Measurements from ENCODE around the gene CCN2.
A peak's percentile ranks its signal among the peaks of the same experiment; 100 is the strongest.

CCN2 gene

GRCh38 chr6:131958095-131958494 lies 6.9 kb upstream of the CCN2 start:
- Histone ChIP-seq H3K36me3 (ENCODE audit: insufficient read depth, low read length) (no peaks in the 10 kb centered on the region), H3K4me3 (ENCODE audit: low read length) (no peak overlapping the region), H3K27me3 (ENCODE audit: insufficient read depth, low read length) (no peaks in the 10 kb centered on the region)

DNA sequence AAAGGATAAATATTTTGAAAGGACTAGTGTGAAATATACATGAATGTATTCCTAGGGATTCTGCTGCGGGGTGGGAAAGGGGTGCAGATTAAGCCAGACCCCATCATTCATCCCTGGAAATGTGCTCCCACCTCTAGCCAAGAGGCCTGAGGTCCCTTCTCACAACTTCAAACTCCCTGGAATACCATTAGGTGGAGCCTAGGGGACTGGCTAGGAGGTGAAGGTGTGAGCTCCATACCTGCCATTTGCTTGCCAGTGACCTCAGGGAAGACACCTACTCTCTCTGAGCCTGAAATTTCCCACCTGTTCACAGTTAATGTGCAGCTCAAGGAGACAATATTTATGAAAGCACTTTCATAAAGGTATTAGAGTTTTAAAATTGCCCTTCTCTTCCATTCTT lies 4.7 kb upstream of the CCN2 start:
- Histone ChIP-seq H3K4me1 (ENCODE audit: insufficient read depth, low read length) (peaks cover 40% of the 10 kb centered on the region), H2AFZ (ENCODE audit: low read depth, low read length) (no peak overlapping the region), H3K27me3 (ENCODE audit: insufficient read depth, low read length) (no peaks in the 10 kb centered on the region), H3K9me3 (ENCODE audit: low read length) (no peaks in the 10 kb centered on the region), H3K36me3 (ENCODE audit: insufficient read depth, low read length) (no peaks in the 10 kb centered on the region), H3K4me3 (ENCODE audit: low read length) (no peak overlapping the region)

More at GRCh38 chr6:131958095-131958494, 6.9 kb upstream of the CCN2 start:
- Histone ChIP-seq H3K4me1 (ENCODE audit: insufficient read depth, low read length) (peaks cover 24% of the 10 kb centered on the region), H2AFZ (ENCODE audit: low read depth, low read length) (no peak overlapping the region), H3K9me3 (ENCODE audit: low read length) (no peaks in the 10 kb centered on the region)

- Histone ChIP-seq H3K4me3 (ENCODE audit: low read length) (no peak overlapping the region), H3K9me3 (ENCODE audit: low read length) (no peaks in the 10 kb centered on the region), H3K27me3 (ENCODE audit: insufficient read depth, low read length) (no peaks in the 10 kb centered on the region), H3K4me1 (ENCODE audit: insufficient read depth, low read length) (peaks cover 40% of the 10 kb centered on the region), H2AFZ (ENCODE audit: low read depth, low read length) (no peak overlapping the region), H3K36me3 (ENCODE audit: insufficient read depth, low read length) (peaks cover 2% of the 10 kb centered on the region)
These were observed 4.0 kb upstream of the CCN2 start for GRCh38 chr6:131955192-131955591.

GRCh38 chr6:131954775-131955107 lies 3.6 kb upstream of the CCN2 start:
- peaks cover 6% of the 10 kb centered on the region for H3K36me3 ChIP-seq (ENCODE audit: insufficient read depth, low read length)
- no peak overlapping the region for H3K4me3 ChIP-seq (ENCODE audit: low read length)
- peaks cover 40% of the 10 kb centered on the region for H3K4me1 ChIP-seq (ENCODE audit: insufficient read depth, low read length)
- H3K27me3 ChIP-seq (ENCODE audit: insufficient read depth, low read length): no peaks in the 10 kb centered on the region
- no peak overlapping the region for H2AFZ ChIP-seq (ENCODE audit: low read depth, low read length)
- no peaks in the 10 kb centered on the region for H3K9me3 ChIP-seq (ENCODE audit: low read length)

GRCh38 chr6:131954059-131954774 lies 3.0 kb upstream of the CCN2 start:
- H2AFZ ChIP-seq (ENCODE audit: low read depth, low read length): no peak overlapping the region
- no peaks in the 10 kb centered on the region for H3K9me3 ChIP-seq (ENCODE audit: low read length)
- no peaks in the 10 kb centered on the region for H3K27me3 ChIP-seq (ENCODE audit: insufficient read depth, low read length)
- no peak overlapping the region for H3K4me3 ChIP-seq (ENCODE audit: low read length)
- H3K4me1 ChIP-seq (ENCODE audit: insufficient read depth, low read length): peaks cover 42% of the 10 kb centered on the region
- H3K36me3 ChIP-seq (ENCODE audit: insufficient read depth, low read length): peaks cover 12% of the 10 kb centered on the region

GRCh38 chr6:131952886-131953509 lies 1.8 kb upstream of the CCN2 start:
- Histone ChIP-seq H3K4me3 (ENCODE audit: low read length) (no peak overlapping the region), H3K9me3 (ENCODE audit: low read length) (no peaks in the 10 kb centered on the region), H3K4me1 (ENCODE audit: insufficient read depth, low read length) (peaks cover 53% of the 10 kb centered on the region), H3K36me3 (ENCODE audit: insufficient read depth, low read length) (peaks cover 23% of the 10 kb centered on the region), H2AFZ (ENCODE audit: low read depth, low read length) (no peak overlapping the region), H3K27me3 (ENCODE audit: insufficient read depth, low read length) (no peaks in the 10 kb centered on the region)

GRCh38 chr6:131951576-131952230 lies 531 bp upstream of the CCN2 start:
- H3K4me3 ChIP-seq (ENCODE audit: low read length): peak overlapping the region; percentile 84

DNA sequence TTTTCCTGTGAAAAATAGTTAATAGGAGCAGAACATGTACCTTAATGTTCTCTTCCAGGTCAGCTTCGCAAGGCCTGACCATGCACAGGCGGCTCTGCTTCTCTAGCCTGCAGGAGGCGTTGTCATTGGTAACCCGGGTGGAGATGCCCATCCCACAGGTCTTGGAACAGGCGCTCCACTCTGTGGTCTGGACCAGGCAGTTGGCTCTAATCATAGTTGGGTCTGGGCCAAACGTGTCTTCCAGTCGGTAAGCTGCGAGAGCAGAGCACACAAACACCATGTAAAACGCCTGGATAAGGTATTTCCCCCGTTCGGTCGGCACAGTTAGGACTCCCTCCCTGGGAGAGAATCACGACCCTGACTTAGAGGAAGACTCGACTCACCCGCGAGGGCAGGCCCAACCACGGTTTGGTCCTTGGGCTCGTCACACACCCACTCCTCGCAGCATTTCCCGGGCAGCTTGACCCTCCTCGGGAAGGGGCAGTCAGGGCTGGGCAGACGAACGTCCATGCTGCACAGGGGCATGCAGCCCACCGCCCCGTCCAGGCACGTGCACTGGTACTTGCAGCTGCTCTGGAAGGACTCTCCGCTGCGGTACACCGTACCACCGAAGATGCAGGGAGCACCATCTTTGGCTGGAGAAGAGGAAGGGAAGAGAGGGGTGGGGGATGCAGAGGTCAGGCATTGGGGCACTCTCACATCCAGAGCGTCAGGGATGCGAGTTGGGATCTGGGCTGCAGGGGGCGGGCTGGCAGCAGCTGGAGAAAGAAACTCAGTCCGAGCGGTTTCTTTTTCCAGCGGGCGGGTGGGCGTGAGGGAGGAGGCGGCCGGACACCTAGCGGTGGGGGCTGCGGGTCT lies 1.0 kb downstream of the CCN2 start:
- Histone ChIP-seq H3K4me3 (ENCODE audit: low read length) (peak overlapping the region; percentile 84), H3K36me3 (ENCODE audit: insufficient read depth, low read length) (peaks cover 32% of the 10 kb centered on the region)

More at GRCh38 chr6:131951576-131952230, 531 bp upstream of the CCN2 start:
- Histone ChIP-seq H2AFZ (ENCODE audit: low read depth, low read length) (no peak overlapping the region), H3K4me1 (ENCODE audit: insufficient read depth, low read length) (peaks cover 62% of the 10 kb centered on the region), H3K36me3 (ENCODE audit: insufficient read depth, low read length) (peaks cover 32% of the 10 kb centered on the region), H3K27me3 (ENCODE audit: insufficient read depth, low read length) (no peaks in the 10 kb centered on the region), H3K9me3 (ENCODE audit: low read length) (no peaks in the 10 kb centered on the region)

GRCh38 chr6:131949620-131949908 lies 1.6 kb downstream of the CCN2 start:
- Histone ChIP-seq H3K4me3 (ENCODE audit: low read length) (peak overlapping the region; percentile 84), H2AFZ (ENCODE audit: low read depth, low read length) (no peak overlapping the region), H3K9me3 (ENCODE audit: low read length) (no peaks in the 10 kb centered on the region), H3K36me3 (ENCODE audit: insufficient read depth, low read length) (peaks cover 32% of the 10 kb centered on the region), H3K4me1 (ENCODE audit: insufficient read depth, low read length) (peaks cover 52% of the 10 kb centered on the region), H3K27me3 (ENCODE audit: insufficient read depth, low read length) (no peaks in the 10 kb centered on the region)

More for the DNA sequence above, 1.0 kb downstream of the CCN2 start:
- H3K9me3 ChIP-seq (ENCODE audit: low read length): no peaks in the 10 kb centered on the region
- peaks cover 58% of the 10 kb centered on the region for H3K4me1 ChIP-seq (ENCODE audit: insufficient read depth, low read length)
- H2AFZ ChIP-seq (ENCODE audit: low read depth, low read length): no peak overlapping the region
- no peaks in the 10 kb centered on the region for H3K27me3 ChIP-seq (ENCODE audit: insufficient read depth, low read length)

- H3K4me3 ChIP-seq (ENCODE audit: low read length): peak overlapping the region; percentile 84
- no peaks in the 10 kb centered on the region for H3K9me3 ChIP-seq (ENCODE audit: low read length)
- peaks cover 46% of the 10 kb centered on the region for H3K4me1 ChIP-seq (ENCODE audit: insufficient read depth, low read length)
- peaks cover 32% of the 10 kb centered on the region for H3K36me3 ChIP-seq (ENCODE audit: insufficient read depth, low read length)
- H2AFZ ChIP-seq (ENCODE audit: low read depth, low read length): no peak overlapping the region
- no peaks in the 10 kb centered on the region for H3K27me3 ChIP-seq (ENCODE audit: insufficient read depth, low read length)
These were observed 2.2 kb downstream of the CCN2 start for GRCh38 chr6:131948692-131949619.

- Histone ChIP-seq H3K36me3 (ENCODE audit: insufficient read depth, low read length) (peaks cover 32% of the 10 kb centered on the region), H3K4me1 (ENCODE audit: insufficient read depth, low read length) (peaks cover 39% of the 10 kb centered on the region), H3K4me3 (ENCODE audit: low read length) (peak overlapping the region; percentile 84), H3K27me3 (ENCODE audit: insufficient read depth, low read length) (no peaks in the 10 kb centered on the region), H2AFZ (ENCODE audit: low read depth, low read length) (no peak overlapping the region), H3K9me3 (ENCODE audit: low read length) (no peaks in the 10 kb centered on the region)
These were observed 3.0 kb downstream of the CCN2 start for GRCh38 chr6:131947986-131948661.
